Breast epithelium (tissue), 4 donors: ENCODE results near the gene MYEF2. TPM values are rescaled to one million over a fixed set of nuclear protein-coding genes. Genes with fewer than 3 reads are reported as not detected.

Experiments
- DNase-seq, 2 donors: peaks; one replicate each; pipeline ENCODE4 v3.0.0-alpha.2; 2019; ENCODE audit warnings: low spot score in 2 of 2
- H3K27ac ChIP-seq, 2 donors: fragments of 200-600 bp; sonication (generic) in 1 of 2; one replicate each; pipeline ENCODE4 v1.5.1; 2016 to 2019; ENCODE audit warnings: mild to moderate bottlenecking in 1 of 2
- H3K27me3 ChIP-seq, 2 donors: fragments of 200-600 bp; sonication (generic) in 1 of 2; one replicate each; pipeline versions ENCODE4 v1.5.1 to v1.6.0; 2017 to 2019; ENCODE audit warnings: control low read depth in 1 of 2, mild to moderate bottlenecking in 1 of 2
- H3K36me3 ChIP-seq: fragments of 200-600 bp; one replicate; pipeline ENCODE4 v1.5.1; 2019
- H3K4me1 ChIP-seq, 2 donors: fragments of 200-600 bp; sonication (generic); one replicate each; pipeline ENCODE4 v1.5.1; 2016 to 2019; ENCODE audit warnings: control low read depth in 1 of 2
- H3K4me3 ChIP-seq, 3 donors: fragments of 200-600 bp; sonication (generic); 1 replicate in 2 of 3; 2 replicates in 1 of 3; pipeline ENCODE4 v1.5.1; 2016 to 2019; ENCODE audit warnings: mild to moderate bottlenecking in 3 of 3, moderate library complexity in 2 of 3
- H3K9me3 ChIP-seq, 2 donors: fragments of 200-600 bp; sonication (generic) in 1 of 2; one replicate each; pipeline ENCODE4 v1.5.1; 2016 to 2019; ENCODE audit warnings: control low read depth in 1 of 2
- POLR2A ChIP-seq: fragments of 450-650 bp; IDR thresholded peaks from one replicate; pipeline ENCODE4 v1.6.1; 2016; ENCODE audit warnings: antibody characterized with exemption, mild to moderate bottlenecking, moderate library complexity
- POLR2AphosphoS5 ChIP-seq, 3 donors: sonication (generic); formaldehyde crosslinking; IDR thresholded peaks; one replicate each; pipeline ENCODE4 v1.6.1; 2017; ENCODE audit warnings: antibody characterized with exemption in 3 of 3
- intact Hi-C: fragments of 100-400 bp; cut with DNase I; formaldehyde crosslinking; loops from one replicate; pipeline ENCODE4 v1.15.1; 2023; ENCODE audit warnings: low total_unique reads
- total RNA-seq, 3 donors: library from RNA; depleted of rRNA; stranded (reverse); fragments of >200 nt; gene quantifications; one replicate each; pipeline ENCODE4 v1.1.0, GENCODE V29; 2016
- TF ChIP-seq, protein P1 (sequence below), 3 donors: fragments of 450-650 bp; IDR thresholded peaks; one replicate each; pipeline ENCODE4 v1.5.1; 2016 to 2017; ENCODE audit warnings: antibody characterized with exemption in 3 of 3, mild to moderate bottlenecking in 3 of 3, moderate library complexity in 3 of 3

MYEF2 gene
- 10 to 100 TPM in 2 of 3 donors, 1 to 10 TPM in 1; 4.8 to 29.4 (median 19.3) TPM for total RNA-seq

DNA sequence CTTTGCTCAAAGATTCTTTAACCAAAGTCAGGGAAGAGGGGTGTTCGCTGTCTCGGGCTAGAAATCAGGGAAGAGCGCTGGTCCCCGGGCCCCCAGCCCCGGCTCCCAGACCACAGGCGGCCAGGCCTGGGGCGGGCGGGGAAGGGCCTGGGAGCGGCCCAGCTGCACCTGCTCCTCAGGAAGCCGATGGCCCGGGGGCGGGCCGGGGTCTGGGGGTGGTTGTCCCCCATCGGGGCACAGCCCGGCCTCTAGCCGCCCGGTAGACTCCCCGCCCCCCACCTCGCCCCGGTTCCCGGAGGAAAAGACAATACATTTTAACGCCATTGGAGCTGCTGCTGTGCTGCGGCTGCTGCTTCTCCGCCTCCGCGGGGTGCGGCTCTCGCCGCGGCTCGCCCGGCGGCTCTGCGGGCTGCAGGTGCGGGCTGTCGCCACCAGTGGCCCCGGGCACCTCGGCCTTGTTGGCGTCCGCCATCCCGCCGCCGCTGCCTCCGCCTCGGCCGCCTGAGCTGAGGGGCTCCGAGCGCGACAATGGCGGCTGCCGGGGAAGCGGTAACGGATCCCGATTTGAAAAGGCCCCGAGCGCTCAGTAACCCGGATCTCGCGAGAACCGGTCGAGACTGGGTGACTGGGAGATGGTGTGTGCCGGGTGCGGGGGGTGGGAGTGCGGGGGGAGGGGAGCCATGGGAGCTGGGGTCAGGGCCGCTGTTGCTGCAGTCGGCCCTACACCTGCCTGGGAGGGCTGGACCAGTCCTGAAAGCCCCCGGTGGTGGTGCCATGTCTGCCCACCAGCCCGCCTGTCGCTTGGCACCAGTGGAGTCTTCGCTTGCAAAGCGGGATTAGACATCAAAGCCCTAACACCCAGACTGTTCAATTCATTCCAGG is at the start of gene MYEF2:
MYEF2 (minus strand) TSS at position 530 of the 882 bp plus-strand sequence; CDS start at position 472, 58 bp downstream.
- Histone ChIP-seq H3K27ac (peak within 1 kb of the TSS; percentile 80 to 88), H3K9me3 (no peaks in the 10 kb centered on the region), H3K36me3 (no peaks in the 10 kb centered on the region), H3K4me1 (no peaks in the 10 kb centered on the region), H3K4me3 (peak within 1 kb of the TSS; percentile 53 to 83 (median 57)), H3K27me3 (no peaks in the 10 kb centered on the region)
- no peak for TF ChIP-seq POLR2A
- TF ChIP-seq, protein P1, sequence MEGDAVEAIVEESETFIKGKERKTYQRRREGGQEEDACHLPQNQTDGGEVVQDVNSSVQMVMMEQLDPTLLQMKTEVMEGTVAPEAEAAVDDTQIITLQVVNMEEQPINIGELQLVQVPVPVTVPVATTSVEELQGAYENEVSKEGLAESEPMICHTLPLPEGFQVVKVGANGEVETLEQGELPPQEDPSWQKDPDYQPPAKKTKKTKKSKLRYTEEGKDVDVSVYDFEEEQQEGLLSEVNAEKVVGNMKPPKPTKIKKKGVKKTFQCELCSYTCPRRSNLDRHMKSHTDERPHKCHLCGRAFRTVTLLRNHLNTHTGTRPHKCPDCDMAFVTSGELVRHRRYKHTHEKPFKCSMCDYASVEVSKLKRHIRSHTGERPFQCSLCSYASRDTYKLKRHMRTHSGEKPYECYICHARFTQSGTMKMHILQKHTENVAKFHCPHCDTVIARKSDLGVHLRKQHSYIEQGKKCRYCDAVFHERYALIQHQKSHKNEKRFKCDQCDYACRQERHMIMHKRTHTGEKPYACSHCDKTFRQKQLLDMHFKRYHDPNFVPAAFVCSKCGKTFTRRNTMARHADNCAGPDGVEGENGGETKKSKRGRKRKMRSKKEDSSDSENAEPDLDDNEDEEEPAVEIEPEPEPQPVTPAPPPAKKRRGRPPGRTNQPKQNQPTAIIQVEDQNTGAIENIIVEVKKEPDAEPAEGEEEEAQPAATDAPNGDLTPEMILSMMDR (IDR thresholded peaks at IDR 0.05): no peak
- no peak for TF ChIP-seq POLR2AphosphoS5 (IDR thresholded peaks at IDR 0.05)
- DNase-seq: peak; percentile 32 to 62
- intact Hi-C loops: no loop called here

- H3K27me3 ChIP-seq: no peaks in the 10 kb centered on the region
- no peak overlapping the region for H3K27ac ChIP-seq
- H3K4me1 ChIP-seq: no peaks in the 10 kb centered on the region
- no peak for TF ChIP-seq POLR2A
- TF ChIP-seq, protein P1 (IDR thresholded peaks at IDR 0.05): no peak
- TF ChIP-seq POLR2AphosphoS5 (IDR thresholded peaks at IDR 0.05): no peak
- DNase-seq: no peak
- H3K36me3 ChIP-seq: no peaks in the 10 kb centered on the region
- no peaks in the 10 kb centered on the region for H3K9me3 ChIP-seq
- H3K4me3 ChIP-seq: no peak overlapping the region
- intact Hi-C loops: no loop called here
Measured at GRCh38 chr15:48225771-48226170, 47.7 kb upstream of the MYEF2 start.

- no peaks in the 10 kb centered on the region for H3K27me3 ChIP-seq
- H3K4me1 ChIP-seq: no peaks in the 10 kb centered on the region
- intact Hi-C loops: no loop called here
- no peaks in the 10 kb centered on the region for H3K36me3 ChIP-seq
- no peak overlapping the region for H3K4me3 ChIP-seq
- H3K9me3 ChIP-seq: no peaks in the 10 kb centered on the region
- no peak overlapping the region for H3K27ac ChIP-seq
- no peak for DNase-seq
- TF ChIP-seq POLR2A (no peak), POLR2AphosphoS5 (IDR thresholded peaks at IDR 0.05) (no peak)
- TF ChIP-seq, protein P1 (IDR thresholded peaks at IDR 0.05): no peak
Measured at GRCh38 chr15:48222627-48223026, 44.5 kb upstream of the MYEF2 start.

GRCh38 chr15:48221885-48222284 is 43.8 kb upstream of the MYEF2 start:
- TF ChIP-seq POLR2A (no peak), POLR2AphosphoS5 (IDR thresholded peaks at IDR 0.05) (no peak)
- TF ChIP-seq, protein P1 (IDR thresholded peaks at IDR 0.05): no peak
- no peaks in the 10 kb centered on the region for H3K9me3 ChIP-seq
- no peaks in the 10 kb centered on the region for H3K4me1 ChIP-seq
- H3K4me3 ChIP-seq: no peak overlapping the region
- H3K36me3 ChIP-seq: no peaks in the 10 kb centered on the region
- no peaks in the 10 kb centered on the region for H3K27me3 ChIP-seq
- DNase-seq: no peak
- no peak overlapping the region for H3K27ac ChIP-seq
- intact Hi-C loops: no loop called here

GRCh38 chr15:48221261-48221660 is 43.2 kb upstream of the MYEF2 start:
- intact Hi-C loops: no loop called here
- no peak for DNase-seq
- TF ChIP-seq POLR2AphosphoS5 (IDR thresholded peaks at IDR 0.05): no peak
- TF ChIP-seq, protein P1 (IDR thresholded peaks at IDR 0.05): no peak
- TF ChIP-seq POLR2A: no peak
- no peaks in the 10 kb centered on the region for H3K9me3 ChIP-seq
- no peaks in the 10 kb centered on the region for H3K27me3 ChIP-seq
- H3K4me3 ChIP-seq: no peak overlapping the region
- no peaks in the 10 kb centered on the region for H3K36me3 ChIP-seq
- H3K4me1 ChIP-seq: no peaks in the 10 kb centered on the region
- no peak overlapping the region for H3K27ac ChIP-seq
